GM04504 (cell line): ENCODE data around the gene KAT8.
"Not testable (repeated sequence)": the region's sequence is repeated elsewhere in the genome, so short reads cannot be mapped to it uniquely, and the experiment has no call there.

Source experiments
- DNase-seq: peaks from one replicate; pipeline ENCODE4 v3.0.0-alpha.2; 2012; ENCODE audit warnings: low read depth

The KAT8 gene

DNA sequence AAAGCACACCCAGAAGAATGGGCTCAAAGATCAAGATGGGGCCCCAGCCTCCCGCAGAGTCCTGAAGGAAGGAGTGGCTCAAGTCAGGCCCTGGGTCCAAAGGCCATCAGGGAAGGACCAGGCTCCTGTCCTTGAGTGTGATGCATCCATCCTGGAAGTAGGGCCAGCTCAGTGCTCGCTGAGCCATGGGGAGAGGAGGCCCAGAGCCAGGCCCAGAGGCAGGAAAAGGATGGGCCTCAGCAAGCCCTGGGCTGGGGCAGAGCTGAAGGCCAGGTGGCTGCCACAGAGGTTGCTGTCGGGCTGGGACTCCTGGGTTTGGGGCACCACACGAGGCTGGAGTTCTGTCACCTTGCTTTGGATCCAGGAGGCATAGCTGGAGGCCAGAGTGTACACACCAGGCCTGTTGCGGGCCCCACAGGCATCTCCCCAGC, 14.4 kb downstream of the KAT8 start:
- DNase-seq = no peak

DNA sequence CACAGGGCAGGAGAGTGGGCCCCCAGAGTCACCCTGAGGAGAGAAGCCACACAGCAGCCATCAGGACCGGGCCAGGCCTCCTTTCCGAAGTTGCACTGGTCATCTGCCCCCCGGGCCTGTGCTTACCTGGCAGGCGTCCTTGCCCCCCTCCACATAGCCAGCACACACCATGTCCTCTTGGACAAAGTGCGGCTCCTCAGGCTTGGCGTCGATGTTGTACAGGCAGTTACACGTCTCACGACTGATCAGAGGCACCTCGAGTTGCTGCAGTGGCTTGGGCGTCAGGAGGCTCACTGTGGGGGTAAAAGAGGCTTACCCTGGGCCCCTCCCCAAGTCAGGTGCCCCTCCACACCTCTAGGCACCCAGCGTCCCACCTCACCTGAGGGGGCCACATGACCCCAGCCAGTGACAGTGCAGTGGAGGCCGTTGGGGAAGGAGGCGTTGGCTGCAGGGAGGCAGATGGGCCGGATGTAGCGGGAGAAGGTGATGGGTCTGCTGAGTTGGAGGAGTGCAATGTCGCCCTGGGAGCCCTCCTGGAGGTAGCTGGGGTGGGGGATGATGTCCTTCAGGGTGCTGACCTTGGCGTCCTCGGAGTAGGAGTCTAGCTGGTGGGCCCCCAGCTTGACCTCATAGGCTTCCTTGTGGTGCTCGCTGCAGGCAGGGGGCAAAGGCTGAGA, 15.0 kb downstream of the KAT8 start:
- no peak for DNase-seq

DNA sequence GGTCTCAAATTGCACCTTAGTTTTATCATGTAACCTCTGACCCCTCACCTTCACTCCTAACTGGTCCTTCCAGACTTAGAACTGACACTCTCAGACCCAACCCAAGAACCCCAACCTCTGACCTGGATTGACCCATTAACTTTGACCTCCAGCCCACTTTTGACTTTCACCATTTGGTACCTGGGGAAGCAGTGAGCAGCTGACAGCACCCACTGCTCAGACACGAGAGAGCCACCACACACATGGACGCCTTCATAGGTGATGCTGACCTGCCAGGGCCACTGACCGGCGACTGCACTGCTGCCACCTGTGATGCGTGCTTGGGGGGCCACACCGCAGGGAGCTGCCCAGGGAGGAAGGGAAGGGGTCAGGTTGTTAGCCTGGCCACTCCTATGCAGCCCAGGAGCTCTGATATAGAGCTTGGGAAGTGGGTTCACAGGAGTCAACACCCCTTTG, 15.6 kb downstream of the KAT8 start:
- DNase-seq = no peak

DNA sequence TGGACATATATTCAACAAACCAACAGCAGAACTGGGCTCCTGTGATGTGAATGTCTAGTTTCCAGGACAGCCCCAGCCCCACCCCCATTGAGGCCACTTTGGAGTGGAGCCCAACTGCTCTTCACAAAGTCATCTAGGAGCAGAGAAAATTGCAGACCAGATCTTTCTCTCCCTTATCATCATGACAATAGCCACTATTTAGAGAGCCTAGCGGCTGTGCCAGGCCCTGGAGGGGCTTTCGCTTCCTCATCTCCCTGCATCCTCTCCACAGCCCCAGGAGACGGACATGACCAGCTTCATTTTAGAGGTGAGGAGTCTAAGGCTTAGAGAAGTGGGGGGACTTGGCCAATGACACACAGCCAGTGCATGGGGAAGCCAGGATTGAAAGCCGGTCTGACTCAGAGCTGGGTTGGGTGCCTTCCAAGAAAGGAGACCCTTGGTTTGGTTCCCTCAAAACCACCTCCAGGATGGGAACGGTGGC, 16.7 kb downstream of the KAT8 start:
- DNase-seq = no peak

DNA sequence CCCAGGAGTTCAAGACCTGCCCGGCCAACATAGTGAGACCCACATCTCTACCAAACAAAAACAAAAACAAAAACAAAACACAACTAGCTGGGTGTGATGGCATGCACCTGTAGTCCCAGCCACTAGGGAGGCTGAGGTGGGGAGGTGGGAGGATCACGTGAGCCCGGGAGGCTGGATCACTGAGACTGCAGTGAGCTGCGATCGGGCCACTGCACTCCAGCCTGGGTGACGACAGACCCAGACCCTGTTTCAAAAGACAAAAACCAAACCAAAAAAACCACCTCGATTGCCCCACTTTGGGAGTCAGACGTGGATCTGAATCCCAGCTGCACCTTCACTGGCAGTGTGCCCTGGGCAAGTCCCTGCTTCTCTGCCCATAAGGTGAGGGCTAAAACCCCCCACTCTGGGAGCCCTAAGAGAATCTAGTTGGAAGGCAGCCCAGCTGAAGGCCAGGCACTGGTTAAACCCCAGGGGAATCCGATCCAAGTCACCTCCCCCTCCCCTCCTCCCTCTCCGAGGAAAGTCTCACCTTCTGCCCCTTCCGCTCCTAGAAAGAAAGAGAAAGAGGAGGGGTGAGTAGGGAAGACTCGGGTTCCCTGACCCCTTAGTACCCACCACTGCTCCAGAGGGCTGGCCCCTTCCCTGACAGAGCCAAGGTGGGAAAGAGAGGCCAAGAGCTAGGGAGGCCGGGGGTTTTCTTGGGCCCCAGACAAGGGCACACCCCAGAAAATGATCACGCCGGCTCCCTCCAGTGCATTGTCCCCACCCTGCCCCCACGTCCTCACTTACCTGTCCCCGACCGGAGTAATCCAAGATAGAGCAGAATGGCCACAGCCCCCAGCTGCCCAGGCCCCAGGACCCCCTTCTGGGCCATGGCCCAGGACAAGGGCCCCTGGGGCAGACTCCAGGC, 17.4 kb downstream of the KAT8 start:
- DNase-seq = no peak

DNA sequence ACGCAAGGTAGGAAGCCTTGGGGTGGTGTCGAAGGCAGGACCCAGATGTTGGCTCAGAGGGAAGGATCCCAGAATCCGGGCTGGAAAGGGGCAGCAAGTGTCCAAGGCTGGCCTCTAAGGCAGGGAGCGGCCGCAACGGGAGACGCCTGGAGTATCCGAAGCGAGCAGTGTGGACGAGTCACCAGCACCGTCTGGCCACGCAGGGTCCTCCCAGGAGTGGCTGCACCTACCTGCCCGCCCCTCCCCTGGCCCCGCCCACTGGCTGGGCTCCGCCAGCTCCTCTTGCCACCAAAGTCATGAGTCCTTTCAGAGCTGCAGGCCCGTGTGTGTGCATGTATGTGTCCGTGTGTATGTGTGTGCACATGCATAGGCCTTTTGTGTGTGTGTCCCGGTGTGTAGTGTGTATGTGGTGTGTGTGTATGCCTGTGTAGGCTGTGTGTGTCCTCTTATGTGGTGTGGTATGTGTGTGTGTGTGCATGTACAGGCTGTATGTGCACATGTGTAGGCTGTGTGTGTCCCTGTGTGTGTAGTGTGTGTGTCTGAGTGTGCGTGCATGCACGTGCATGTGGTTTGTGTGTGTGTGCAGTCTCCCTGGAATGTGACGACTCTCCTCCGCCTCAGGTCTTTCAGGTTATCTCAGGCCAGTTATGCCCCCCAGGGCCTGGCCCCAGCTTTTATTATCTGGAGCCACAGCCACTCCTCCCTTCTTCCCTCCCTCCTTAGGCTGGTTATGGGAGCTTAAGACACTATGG, 18.2 kb downstream of the KAT8 start, which contains the start of gene PRSS8:
TSS of gene PRSS8 (minus strand) at position 193 of the 752 bp plus-strand sequence. CDS start 229 bp downstream, outside the sequence.
- no peak for DNase-seq

DNA sequence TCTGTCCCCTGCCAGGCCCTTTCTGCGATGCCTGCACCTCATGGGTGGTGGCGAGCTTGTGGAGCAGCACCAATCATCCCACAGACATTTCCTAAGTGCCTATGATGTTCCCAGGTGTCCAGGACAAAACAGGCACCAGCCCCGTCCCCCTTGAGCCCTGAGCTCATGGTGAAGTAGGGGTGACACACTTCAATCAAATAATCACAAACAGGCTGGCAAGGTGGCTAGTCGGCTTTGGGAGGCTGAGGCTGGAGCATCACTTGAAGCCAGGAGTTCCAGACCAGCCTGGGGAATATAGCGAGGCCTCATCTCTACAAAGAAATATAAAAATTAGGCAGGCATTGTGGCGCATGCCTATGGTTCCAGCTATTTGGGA, 18.8 kb downstream of the KAT8 start:
- DNase-seq = no peak

DNA sequence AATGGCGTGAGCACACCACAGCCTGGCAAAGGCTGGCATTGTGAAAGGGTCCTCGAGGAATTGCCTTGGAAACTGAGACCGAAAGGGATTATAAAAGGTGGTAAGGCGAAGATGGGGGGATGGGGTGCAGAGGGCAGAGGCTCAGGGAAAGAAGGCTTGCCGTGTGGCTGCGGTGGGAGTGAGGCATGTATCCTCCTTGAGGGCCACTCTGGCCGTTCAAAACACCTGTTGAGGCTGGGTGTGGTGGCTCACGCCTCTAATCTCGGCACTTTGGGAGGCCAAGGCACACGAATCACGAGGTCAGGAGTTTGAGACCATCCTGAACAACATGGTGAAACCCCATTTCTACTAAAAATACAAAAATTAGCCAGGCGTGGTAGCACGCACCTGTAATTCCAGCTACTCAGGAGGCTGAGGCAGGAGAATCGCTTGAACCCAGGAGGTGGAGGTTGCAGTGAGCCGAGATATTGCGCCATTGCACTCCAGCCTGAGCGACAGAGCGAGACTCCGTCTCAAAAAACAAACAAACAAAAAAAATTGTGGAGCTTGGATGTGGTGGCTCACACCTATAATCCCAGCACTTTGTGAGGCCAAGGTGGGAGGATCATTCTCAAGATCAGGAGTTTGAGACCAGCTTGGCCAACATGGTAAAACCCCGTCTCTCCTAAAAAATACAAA, 19.5 kb downstream of the KAT8 start:
- DNase-seq = not testable (repeated sequence)

DNA sequence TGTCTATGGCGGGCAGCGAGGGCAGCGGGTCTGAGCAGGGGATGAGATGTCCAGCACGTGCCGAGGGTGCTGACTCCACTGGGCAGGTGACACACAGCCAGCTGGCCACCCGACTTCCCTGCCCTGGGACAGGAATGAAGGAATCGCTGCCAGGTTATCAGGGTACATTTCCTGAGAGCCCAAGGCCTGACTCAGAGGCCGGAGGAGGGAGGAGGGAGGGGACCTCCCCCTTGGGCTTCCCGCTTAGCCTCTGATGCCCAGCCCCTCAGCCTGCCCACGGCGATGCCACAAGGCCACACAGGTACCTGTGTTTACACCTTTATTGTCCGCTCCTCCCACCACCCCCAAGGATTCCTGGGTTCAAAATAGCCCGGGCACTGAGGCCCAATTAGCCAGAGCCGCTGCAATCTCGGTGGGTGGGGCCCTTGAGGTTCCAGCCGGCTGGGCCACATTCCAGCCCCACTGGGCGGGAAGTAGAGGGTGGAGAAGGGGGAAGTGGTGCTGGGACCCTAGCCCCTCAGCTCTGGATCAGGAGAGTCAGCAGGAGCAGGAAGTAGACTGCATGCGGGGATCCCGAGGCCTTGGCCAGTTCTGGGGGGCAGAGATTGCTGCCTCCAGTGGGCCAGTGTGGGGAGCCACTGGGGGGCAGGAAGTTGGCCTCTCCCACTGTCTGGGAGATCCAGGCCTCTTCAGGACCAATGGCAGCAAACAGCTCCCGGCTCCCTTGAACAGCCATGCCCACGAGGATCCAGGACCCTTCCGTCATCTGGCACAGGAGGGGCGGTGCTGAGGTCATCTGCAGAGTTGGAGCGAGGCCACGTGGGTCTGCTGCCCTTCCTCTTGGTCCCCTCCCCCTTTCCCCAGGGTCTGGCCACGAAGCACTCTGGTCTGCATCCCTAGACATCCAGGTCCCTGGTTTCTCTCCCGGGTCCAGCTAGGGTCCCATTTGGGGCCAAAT, 21.4 kb downstream of the KAT8 start:
- DNase-seq = no peak

DNA sequence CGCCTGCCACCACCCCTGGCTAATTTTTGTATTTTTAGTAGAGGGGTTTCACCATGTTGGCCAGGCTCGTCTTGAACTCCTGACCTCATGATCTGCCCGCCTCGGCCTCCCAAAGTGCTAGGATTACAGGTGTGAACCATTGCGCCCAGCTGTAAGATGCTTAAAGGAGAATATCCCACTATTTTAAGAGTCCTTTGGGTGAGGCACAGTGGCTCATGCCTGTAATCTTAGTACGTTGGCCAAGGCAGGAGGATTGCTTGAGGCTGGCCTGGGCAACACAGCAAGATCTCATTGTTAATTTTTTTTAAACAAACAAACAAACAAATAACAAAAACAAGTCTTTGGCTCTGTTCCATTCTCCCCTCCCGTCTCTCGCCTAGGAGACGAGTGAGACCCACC, 23.6 kb downstream of the KAT8 start:
- DNase-seq = not testable (repeated sequence)

DNA sequence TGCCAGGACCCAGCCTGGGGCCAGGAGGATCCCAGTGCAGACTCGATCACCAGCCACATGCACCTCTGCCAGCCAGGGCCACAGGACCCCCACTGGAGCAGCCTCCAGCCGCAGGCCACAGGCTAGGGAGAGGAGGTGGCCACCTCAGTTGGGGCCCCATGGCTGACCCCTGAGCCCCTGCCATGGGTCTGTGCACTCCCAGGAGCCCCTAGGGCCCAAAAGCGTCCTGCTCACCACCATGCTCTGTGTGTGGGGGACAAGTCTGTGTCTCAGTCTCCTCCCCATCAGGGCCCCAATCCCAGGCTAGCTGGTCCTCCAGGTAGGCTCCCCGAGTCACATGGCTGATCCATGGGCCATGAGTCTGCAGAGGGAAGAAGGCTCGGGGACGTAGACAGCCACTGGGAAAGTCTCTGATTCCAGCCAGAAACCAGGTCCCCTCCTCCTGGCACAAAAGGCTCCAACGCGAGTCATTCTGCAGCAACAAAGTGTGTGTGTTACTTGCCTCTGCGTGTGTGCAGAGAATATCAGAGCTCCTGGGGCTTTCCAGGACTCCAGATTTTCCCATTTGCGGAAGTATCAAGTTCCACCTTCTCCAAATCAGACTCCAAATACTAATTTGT, 24.1 kb downstream of the KAT8 start:
- no peak for DNase-seq

DNA sequence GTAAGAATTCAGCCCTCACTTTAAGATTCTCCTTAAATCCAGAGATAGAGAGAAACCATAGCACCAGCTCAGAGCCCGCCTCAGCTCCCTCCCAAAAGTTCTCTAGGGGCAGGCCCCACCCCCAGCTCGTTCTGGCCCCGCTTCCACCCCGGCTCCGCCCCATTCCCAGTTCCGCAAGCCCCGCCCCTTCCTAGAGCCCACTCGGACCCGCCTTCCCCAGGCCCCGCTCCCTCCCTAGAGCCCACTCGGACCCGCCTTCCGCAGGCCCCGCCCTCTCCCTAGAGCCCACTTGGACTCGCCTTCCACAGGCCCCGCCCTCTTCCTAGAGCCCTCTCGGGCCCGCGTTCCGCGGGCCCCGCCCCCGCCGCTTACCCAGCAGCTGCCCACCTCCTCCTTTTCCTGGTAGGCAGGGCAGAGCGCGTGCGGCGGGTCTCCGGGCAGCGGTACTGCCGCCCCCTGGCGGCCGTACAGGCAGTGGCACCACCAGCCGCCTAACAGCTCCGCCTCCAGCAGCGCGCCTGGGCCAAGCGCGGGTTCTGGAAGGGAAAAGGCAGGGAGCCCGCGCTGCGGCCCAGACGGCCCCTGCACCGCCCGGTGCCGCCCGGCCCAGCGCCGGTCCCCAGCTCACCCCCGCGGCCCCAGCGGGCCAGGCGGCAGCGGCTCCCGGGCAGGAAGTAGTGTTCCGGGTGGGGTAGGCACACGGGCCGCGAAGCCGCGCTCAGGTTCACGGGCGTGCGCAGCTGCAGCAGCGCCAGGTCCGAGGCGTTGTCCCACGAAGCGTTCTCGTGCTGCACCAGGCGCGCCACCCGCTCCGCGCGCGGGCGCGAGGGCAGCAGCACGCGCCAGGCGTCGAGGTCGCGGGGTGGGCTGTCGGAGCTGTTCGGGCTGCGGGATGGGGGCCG, 24.9 kb downstream of the KAT8 start:
- DNase-seq = peak; percentile 98

DNA sequence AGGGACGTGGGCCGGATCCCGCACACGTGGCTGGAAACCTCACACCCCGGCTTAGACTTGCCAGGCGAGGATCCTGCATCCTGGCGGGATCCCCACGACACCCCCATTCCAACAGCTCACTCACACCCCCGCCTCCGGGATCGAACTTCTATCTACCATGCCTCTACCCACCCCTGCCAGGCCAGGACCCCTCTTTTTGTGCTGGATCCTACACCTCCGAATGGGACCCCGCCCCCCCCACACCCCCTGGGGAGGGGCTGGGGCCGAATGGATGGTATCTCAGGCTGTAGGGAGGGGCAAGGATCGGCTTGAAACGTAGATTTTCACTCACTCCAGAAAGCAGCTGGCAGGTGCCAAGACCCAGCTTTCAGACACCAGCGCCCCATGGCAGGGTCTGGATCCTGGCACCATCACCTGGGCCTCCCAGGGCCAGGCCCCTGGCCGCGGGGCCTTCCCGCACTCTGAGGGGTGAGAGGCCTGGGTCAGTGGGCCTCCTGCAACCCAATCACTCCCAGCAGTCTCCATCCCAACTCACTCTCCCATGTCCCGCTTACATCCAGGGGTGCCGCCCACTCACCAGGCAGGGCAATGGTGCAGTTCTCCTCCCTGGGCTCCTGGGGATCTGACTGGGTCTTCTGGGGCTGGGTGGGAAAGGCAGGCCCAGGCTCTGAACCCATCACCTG, 25.7 kb downstream of the KAT8 start:
- DNase-seq = no peak

DNA sequence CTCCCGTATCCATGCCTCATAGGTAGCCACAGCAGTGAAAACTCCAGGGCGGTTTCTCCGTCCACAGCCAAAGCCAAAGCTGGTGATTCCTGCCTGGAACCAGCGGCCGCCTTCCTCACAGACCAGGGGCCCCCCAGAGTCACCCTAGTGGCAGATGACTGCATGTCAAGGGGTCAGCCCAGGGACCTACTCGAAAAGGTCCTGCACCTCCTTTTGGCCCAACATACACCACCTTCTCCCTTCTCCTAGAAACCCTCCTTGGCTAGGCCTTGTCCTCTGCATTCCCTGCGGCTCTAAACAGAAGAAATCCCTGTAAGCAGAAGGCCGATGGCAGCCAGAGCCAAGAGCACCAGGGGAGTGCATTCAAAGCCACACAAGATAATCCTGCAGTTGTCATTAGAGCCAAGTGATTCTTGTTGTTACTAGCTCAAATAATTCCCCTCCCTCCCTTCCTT, 26.3 kb downstream of the KAT8 start:
- no peak for DNase-seq

DNA sequence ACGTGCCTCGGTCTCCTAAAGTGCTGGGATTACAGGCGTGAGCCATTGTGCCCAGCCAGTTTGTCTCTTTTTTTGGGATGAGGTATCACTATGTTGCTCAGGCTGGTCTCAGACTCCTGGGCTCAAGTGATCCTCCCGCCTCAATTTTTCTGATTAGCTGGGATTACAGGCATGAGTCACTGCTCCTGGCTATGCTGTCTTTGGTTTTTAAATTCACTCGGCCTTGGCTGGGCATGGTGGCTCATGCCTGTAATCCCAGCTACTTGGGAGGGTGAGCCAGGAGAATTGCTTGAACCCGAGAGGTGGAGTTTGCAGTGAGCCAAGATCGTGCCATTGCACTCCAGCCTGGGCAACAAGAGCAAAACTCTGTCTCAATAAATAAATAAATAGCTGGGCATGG, 27.0 kb downstream of the KAT8 start:
- DNase-seq = not testable (repeated sequence)

DNA sequence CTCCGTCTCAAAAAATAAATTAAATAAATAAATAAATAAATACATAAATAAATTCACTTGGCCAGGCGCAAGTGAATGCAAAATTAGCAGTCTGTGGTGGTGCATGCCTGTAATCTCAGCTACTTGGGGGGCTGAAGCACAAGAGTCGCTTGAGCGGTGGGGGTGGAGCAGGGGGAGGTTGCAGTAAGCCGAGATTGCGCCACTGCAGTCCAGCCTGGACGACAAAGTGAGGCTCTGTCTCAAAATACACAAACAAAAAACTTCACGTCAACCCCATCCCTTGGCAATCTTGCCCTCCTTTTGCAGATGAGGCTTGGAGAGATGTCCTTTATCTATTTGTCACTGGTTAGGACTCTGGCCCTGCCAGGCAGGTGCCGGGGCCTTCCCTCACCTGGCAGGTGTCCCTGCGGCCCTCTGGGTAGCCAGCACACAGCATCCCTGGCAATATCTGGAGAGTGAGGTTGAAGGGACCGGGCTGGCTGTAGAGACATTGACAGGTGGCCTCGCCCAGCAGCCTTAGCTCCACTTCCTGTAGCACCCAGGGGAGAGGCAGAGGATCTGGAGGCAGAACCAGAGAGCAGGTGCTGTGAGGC, 28.0 kb downstream of the KAT8 start:
- no peak for DNase-seq

DNA sequence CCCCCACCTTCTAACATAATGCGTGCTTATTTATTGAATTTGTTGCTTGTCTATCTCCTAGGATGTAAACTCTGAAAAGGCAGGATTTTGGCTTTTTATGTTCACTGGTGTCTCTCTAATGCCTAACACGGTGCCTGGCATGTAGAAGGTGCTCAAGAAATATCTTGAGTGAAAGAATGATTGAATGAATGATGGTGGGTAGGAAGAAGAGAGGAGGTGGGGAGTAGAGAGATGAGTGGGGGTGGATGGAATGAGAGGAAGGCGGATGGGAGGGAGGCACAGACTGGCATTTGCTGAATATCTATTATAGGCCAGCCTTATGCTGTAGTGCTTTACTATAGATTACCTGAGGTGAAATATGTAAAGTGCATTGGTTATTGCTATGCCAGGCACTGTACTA, 30.1 kb downstream of the KAT8 start:
- DNase-seq = no peak

DNA sequence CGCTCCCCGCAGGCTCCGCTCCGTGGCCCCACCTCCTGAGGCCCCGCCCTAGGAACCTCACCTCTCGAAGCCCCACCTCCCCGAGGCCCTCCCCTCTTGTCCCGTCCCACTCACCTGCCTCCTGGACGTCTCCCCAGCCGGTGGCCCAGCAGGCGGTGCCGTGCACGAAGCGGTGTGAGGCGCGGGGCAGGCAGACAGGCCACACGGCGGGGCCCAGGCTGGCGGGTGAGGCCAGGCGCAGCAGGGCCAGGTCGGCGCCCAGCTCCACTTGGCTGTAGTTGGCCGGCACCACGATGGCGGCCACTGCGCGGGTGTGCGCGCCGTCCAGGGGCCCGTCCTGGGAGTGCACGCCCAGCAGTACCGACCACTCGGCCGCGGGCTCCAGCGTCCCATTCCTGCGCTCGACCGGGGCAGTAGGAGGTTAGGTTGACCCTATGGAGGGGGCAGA, 30.8 kb downstream of the KAT8 start:
- DNase-seq = no peak
